Measurements from ENCODE around the gene OTOF. TPM values are rescaled to one million over a fixed set of nuclear protein-coding genes. Genes with fewer than 3 reads are reported as not detected.

The OTOF gene
- total and polyA plus RNA-seq, 2 donors (not counting 3 experiments of a cell fraction or from before 2014, with no cell fraction given): 0.06 to 0.22 TPM

DNA sequence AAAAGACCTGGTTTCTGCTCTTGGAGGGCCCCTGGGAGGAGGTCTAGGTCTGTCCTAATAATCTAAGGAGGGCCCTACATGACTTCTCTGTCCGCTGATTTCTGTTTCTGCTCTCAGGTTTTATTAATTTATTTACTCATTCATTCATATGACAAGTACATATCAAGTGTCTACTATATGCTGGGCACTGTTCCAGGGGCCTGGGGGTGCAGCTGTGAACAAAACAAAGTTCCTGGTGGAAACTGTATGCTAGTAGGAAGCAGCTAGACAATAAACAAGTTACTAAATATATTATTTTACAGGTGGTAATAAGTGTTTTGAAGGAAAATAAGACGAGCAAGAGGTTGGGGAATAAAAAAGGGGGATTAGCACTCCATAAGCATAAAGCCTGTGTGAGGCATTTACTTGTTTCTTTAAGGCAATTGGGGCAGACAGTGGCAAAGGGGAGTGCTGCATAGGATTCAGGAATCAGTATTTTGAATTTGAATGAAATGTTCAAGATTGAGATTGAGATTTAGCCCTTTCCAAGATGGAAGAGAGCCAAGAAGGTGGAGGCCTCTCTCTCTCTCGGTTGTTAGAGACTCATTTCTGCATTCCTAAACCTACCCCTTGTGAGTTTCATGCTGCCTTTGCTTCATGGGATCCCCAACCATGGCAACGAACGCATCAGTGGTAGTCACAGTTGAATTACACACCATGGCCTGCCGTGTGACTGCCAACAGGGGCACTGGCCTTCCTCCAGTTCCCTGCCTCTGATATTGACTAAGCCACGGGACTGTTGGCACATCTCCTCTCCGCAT is 47.9 kb downstream of the OTOF start:
- Histone ChIP-seq H3K27ac (ENCODE audit: insufficient read depth, low read depth, low read length) (no peak overlapping the region), H2AFZ (ENCODE audit: low read depth, low read length) (no peak overlapping the region), H3K9ac (replicated peaks; ENCODE audit: extremely low read depth, insufficient read depth, low read length) (no peak overlapping the region), H3K4me3 (replicated peaks in 1 of 3; ENCODE audit: insufficient read depth in 1 of 3, low read depth in 1 of 3, low read length in 3 of 3) (no peak overlapping the region), H3K9me1 (replicated peaks; ENCODE audit: control insufficient read depth, extremely low read depth, insufficient read depth, low read length) (no peaks in the 10 kb centered on the region), H3K79me2 (ENCODE audit: control insufficient read depth, insufficient read depth, low read length) (no peaks in the 10 kb centered on the region), H3K4me1 (ENCODE audit: control insufficient read depth, extremely low read depth, insufficient read depth, low read length) (no peaks in the 10 kb centered on the region), H4K20me1 (replicated peaks; ENCODE audit: control insufficient read depth, extremely low read depth, insufficient read depth, low read length) (no peaks in the 10 kb centered on the region), H3K36me3 (ENCODE audit: control insufficient read depth in 2 of 2, extremely low read depth in 1 of 2, insufficient read depth in 2 of 2, low read length in 2 of 2) (no peaks in the 10 kb centered on the region), H3K4me2 (ENCODE audit: insufficient read depth, low read length) (no peak overlapping the region), H3K9me3 (replicated peaks; ENCODE audit: control insufficient read depth, insufficient read depth, low read length) (no peaks in the 10 kb centered on the region), H3K27me3 (ENCODE audit: control insufficient read depth in 2 of 2, insufficient read depth in 2 of 2, low read length in 2 of 2) (peaks cover 7 to 8% of the 10 kb centered on the region in 2 experiments)
- intact Hi-C loops (cut with micrococcal nuclease): no loop called here
- DNase-seq (ENCODE audit: low read depth, low spot score) (peak; percentile 14), FAIRE-seq (no peak)
- ChIA-PET CTCF (no interaction called here), POLR2A (no interaction called here)
- BruUV-seq (replicated peaks): no TSS peak
- dilution Hi-C loops (cut with MboI; ENCODE audit: extremely low pct_ligation_motif_present, low sequenced_read_pairs): no loop called here
- TF ChIP-seq JUN (IDR thresholded peaks at IDR 0.05; ENCODE audit: borderline replicate concordance, insufficient read depth, insufficient read length, low read depth) (no peak), POLR2A (IDR thresholded peaks at IDR 0.05; ENCODE audit: low read depth, low read length) (no peak), CTCF (IDR thresholded peaks at IDR 0.05; ENCODE audit: extremely low read depth in 1 of 2, insufficient read depth in 1 of 2, low read depth in 1 of 2, low read length in 2 of 2) (no peak), MAX (IDR thresholded peaks at IDR 0.05; ENCODE audit: insufficient read depth, insufficient read length) (no peak), MYC (IDR thresholded peaks at IDR 0.05; ENCODE audit: low read depth, low read length) (no peak), GATA2 (IDR thresholded peaks at IDR 0.05; ENCODE audit: insufficient read depth, insufficient read length, low read depth, low read length) (no peak)

Data from endothelial cell of umbilical vein (primary cell).